ENCODE results near the gene KIF12. TPM values are rescaled to one million over a fixed set of nuclear protein-coding genes. Genes with fewer than 3 reads are reported as not detected.

The KIF12 gene
- total RNA-seq, 1 donor from 2014 or later = 212 TPM

DNA sequence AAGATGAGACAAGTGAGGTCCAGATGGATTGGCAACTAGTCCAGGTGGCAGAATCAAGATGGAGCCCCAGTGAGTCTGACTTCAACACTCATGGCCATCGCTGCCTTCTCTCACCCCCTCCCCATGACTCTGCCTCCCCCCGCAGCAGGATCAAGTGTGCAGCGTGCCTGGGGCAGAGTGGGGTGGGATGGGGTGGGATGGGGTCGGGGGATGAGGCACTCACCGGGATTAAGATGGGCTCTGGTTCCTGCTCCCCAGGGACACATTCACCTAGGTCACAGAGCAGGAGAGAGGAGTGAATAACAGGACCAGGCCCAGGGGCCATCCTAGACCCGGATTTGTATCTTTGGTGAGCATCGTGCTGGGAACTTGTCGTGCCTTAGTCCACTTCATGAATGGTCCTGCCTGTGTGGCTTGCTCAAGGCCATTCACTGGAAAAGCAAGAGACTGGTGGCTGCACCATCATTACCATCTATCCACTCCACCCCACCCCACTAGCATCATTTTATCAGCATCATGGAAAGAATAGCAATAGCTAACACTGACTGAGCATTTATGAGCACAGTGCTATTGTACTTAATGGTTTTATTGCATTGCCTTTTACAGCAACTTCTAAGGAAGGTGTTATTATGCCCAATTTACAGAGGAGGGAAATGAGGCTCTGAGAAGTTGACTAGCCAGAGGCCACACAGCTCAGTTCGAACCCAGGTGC lies 29.5 kb downstream of the KIF12 start:
- no peak for DNase-seq (ENCODE audit: low spot score)

DNA sequence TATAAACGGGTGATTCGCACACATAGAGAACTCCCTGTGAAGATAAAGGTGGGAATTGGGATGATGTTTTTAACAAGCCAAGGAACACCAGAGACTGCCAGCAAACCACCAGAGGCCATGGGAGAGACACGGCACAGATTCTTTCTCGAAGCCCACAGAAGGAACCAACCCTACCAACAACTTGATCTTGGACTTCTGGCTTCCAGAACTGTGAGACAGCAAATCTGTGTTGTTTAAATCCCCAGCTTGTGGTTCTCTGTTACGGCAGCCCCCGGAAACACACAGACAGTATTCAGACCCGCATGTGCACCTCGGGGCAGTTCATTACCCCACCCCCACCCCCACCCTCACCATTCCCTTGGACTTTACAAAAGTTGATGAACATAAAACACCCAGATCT lies 33.8 kb downstream of the KIF12 start:
- no peak for DNase-seq (ENCODE audit: low spot score)

DNA sequence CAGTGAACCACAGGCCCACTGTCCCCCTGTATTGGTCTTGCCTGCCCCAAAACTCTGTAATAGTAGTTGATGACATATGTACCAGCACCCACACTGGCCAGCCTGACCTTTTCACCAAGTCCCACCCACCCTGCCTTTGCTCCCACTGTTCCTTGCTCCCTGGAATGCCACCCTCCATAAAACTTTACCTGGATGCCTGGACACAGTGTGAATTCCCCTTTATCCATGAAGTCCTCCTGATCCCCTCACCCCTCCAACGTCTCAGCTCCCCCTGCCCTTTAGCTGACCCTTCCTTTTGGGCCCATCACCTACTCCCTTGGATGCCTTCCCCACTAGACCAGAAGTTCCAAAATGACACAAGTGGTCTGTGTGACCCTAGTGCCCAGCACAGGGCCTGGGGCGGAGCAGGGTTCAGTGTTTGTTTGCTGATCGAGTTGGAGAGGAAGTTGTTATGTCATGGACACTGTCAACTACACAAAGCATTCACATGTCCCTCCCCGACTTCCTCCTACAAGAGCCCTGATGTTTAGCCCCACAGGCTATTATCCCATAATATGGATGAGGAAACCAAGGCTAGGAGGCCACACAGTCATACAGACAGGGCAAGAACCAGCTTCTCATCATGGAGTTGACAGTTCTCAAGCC lies 37.1 kb downstream of the KIF12 start:
- DNase-seq (ENCODE audit: low spot score) = no peak

DNA sequence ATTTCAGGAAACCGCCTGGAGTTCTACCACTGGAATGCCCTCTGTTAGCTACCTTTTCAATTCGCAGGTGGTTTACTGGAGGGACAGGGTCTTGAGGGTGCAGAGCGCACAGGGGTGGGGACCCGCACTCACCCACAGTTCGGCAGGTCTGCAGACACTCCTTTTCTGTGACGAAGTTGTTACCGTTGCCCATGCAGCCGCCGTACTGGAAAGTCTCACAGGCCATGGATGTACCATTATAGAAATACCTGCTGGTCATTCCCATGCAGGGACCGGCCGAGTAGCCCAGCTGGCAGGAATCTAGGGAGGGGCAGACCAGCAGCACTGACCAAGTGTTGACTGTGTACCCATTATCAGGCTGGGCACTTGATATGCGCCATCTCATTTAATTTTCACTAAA lies 37.8 kb downstream of the KIF12 start:
- no peak for DNase-seq (ENCODE audit: low spot score)

GRCh38 chr9:114060711-114061110 lies 38.4 kb downstream of the KIF12 start:
- no peak for DNase-seq (ENCODE audit: low spot score)

GRCh38 chr9:114060070-114060469 lies 39.0 kb downstream of the KIF12 start:
- DNase-seq (ENCODE audit: low spot score) = no peak

- no peak for DNase-seq (ENCODE audit: low spot score)
Observed at GRCh38 chr9:114059047-114059803, 39.9 kb downstream of the KIF12 start.

GRCh38 chr9:114058688-114059046 lies 40.4 kb downstream of the KIF12 start:
- no peak for DNase-seq (ENCODE audit: low spot score)

DNA sequence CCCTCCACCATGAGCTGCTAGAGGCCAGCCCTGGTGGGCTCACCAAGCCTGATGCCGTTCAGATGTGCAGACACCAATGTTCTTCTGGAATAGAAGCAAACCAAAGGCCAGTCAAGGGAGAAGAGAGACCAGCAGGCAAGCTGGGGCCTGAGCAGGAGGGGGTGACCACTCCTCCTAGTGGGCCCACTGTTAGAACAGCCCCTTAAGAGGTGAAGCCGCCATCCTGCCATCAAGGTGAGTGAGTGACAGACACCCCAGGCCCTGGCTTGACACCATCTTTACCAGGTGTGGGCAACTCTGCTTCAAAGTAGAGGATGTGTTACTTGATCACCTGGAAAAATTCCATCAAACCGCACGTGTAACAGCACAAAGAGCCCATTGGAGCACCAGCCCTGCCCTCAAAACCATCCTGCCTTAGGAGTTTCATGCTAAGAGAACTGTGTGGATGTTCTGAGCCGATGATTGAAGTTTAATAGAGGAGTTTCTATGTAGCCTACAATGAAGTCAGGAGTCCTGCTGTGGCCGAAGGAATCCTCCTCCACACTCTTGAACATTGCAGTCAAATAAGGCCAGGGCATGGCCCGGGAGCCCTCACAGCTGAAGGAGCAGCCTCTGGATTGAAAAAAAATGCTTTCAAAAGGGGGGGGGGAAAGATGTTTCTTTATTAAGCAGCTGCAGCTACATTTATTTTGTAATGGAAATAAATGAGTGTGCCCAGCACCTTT lies 41.8 kb downstream of the KIF12 start:
- no peak for DNase-seq (ENCODE audit: low spot score)

- DNase-seq (ENCODE audit: low spot score) = no peak
Observed at GRCh38 chr9:114056527-114056926, 42.6 kb downstream of the KIF12 start.

- DNase-seq (ENCODE audit: low spot score) = no peak
Observed at GRCh38 chr9:114055894-114056293, 43.2 kb downstream of the KIF12 start.

GRCh38 chr9:114055061-114055460 lies 44.0 kb downstream of the KIF12 start:
- no peak for DNase-seq (ENCODE audit: low spot score)

DNA sequence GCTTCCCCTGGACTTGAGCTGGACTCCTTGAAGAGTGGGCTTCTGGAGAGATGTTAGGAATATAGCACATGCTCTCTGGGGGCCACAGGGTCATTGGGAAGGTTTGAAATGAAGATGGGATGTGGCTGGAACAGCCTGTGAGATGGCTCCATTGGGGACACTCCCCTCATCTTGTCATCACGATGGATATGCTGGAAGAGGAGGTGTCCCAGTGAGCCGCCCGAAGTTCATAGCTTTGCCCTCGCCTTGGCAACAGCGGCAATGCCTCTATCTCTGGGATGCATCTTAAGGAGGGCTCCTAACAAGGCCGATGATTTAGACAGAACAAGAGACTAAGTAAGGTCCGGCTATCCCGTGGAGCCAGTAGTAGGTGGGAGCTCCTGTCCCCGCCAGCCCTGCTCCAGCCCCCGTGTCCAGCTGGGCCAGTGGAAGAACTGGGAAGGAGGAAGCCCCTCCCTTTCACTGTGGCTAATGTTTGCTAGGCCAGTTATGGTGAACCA lies 44.9 kb downstream of the KIF12 start:
- no peak for DNase-seq (ENCODE audit: low spot score)

DNA sequence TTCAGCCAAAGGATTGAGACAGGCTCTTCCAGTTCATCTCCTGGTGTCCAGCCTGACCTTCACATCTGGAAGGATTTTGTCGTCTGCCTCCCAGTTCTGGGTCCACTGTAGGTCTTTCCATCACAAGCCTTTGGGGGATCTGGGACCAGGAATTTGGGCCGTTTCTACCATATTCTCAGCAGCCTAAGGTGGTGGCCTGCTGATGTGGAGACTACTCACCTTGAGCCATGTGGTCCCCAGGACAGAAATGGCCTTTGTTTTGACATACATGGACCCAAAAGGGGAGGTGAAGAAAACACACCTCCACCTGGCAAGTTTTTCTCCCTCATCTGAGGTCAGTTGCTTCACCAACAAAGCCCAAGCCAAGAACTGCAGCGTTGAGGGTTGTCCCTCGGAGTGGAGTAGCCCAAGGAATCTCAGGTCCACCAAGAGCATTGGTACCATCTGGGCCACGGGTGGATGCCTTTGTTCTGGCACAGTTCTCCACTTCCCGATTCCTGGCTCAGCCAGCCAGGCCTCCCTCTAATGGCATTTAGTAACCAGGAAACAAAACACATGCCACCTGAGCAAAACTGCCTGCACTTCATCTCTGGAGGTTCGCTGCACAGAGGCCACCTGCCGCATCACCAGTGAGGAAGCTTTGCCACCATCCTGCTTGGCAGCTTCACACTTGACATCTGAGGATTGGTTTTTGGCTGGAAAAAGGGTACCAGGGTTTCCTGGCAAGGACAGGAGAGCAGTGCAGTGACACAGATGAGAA lies 45.7 kb downstream of the KIF12 start:
- no peak for DNase-seq (ENCODE audit: low spot score)

- DNase-seq (ENCODE audit: low spot score) = no peak
Observed at GRCh38 chr9:114051706-114052105, 47.4 kb downstream of the KIF12 start.

DNA sequence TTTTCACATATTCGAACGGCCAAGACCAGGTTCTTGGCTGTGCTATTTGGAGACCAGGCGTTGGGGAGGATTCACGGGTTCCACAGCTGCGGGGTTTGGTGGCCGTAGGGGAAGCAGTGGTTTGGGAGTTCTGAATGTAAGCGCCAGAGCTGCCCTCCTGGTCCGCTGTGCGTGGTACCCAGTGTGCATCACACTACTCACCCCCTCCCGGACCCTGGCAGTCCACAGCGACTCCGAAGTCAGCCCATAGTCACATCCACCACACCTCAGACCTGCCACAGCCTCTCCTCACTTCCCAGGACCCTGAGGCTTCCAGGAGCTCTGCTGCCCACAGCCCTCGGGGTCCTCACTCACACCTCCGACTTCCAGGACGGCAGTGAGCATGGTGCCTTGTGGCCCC lies 47.8 kb downstream of the KIF12 start:
- no peak for DNase-seq (ENCODE audit: low spot score)

DNA sequence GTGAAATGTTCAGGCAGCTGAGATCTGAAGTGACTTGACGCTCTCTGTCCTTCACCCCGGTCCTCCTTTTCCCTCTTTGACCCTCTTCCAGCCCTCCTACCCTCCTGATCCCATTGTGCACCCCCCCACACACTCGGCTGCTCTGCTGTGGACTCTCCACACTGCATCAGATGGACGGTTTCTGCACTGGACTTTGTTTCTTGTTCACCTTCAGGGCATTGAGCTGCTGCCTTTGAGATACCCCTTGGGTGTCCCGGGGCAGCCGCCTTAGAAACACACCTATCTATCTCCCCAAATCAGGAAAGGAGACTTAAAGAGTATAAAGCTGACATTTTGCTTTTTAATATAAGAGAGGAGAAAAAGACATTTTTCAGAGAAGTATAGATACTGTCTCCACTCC lies 48.4 kb downstream of the KIF12 start:
- DNase-seq (ENCODE audit: low spot score) = no peak

DNA sequence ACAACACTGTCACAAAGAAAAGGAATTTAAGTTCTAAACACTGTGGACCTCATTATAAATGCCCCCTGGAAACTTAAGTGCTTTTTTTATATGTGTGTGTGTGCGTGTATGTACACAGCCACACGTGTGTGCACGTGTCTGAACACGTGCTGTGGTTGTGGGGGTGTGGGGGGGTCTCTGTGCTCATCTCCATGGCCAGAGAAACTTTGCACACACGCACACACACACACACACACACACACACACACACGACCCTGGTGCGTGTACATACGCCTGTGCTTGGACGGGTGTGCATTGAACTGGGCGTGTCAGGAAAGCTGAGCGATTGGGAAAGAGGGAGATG lies 48.9 kb downstream of the KIF12 start:
- no peak for DNase-seq (ENCODE audit: low spot score)

GRCh38 chr9:114049441-114050225 lies 49.5 kb downstream of the KIF12 start:
- DNase-seq (ENCODE audit: low spot score) = no peak

DNA sequence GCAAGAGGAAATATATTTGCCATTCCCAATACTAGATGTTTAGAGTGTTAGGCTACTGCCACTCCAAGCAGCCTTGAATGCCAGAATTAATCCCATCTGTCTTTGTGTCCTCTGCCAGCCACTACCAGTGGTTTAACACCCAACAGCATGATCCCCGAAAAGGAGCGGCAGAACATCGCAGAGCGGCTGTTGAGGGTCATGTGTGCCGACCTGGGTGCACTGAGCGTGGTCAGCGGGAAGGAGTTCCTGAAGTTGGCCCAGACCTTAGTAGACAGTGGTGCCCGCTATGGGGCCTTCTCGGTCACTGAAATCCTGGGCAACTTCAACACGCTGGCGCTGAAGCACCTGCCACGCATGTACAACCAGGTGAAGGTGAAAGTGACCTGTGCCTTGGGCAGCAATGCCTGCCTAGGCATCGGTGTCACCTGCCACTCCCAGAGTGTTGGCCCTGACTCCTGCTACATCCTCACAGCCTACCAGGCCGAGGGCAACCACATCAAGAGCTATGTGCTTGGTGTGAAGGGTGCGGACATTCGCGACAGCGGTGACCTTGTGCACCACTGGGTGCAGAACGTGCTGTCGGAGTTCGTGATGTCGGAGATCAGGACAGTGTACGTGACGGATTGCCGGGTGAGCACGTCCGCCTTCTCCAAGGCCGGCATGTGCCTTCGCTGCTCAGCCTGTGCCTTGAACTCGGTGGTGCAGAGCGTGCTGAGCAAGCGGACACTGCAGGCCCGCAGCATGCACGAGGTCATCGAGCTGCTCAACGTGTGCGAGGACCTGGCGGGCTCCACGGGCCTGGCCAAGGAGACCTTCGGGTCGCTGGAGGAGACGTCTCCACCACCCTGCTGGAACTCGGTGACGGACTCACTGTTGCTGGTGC lies 50.3 kb downstream of the KIF12 start:
- no peak for DNase-seq (ENCODE audit: low spot score)

Measured in mucosa of gallbladder (tissue), 1 donor.